ENCODE measurements around the gene NPHP4. TPM values are rescaled to one million over a fixed set of nuclear protein-coding genes. Genes with fewer than 3 reads are reported as not detected.

The NPHP4 gene
- total and polyA plus RNA-seq, 2 donors (not counting 3 experiments of a cell fraction or from before 2014, with no cell fraction given): 4.4 to 11.7 TPM

DNA sequence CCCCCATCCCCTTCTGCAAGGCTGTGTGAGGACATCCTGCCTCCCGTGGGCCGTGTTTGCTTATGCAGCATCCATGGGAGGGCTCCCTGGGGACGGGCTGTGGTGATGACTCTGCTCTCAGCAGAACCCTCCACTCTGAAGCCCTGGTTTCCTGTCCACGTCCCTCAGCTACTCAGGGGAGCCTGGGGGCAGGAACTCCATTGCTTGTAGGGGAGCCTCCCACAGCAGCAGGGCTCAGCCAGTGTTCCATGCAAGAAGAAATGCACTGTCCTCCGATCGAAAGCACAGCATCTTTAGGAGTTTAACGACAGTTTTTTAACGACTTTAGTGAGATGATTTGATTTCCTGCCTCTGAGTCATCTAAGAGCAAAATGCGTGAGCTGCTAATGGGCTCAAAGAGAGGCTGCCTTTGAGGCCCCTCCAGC is 45.1 kb upstream of the NPHP4 start:
- Histone ChIP-seq H3K9me1 (replicated peaks; ENCODE audit: control insufficient read depth, extremely low read depth, insufficient read depth, low read length) (no peaks in the 10 kb centered on the region), H3K4me2 (ENCODE audit: insufficient read depth, low read length) (no peak overlapping the region), H3K4me1 (ENCODE audit: control insufficient read depth, extremely low read depth, insufficient read depth, low read length) (no peaks in the 10 kb centered on the region), H3K79me2 (ENCODE audit: control insufficient read depth, insufficient read depth, low read length) (no peaks in the 10 kb centered on the region), H2AFZ (ENCODE audit: low read depth, low read length) (no peak overlapping the region), H3K27ac (ENCODE audit: insufficient read depth, low read depth, low read length) (no peak overlapping the region), H3K27me3 (ENCODE audit: control insufficient read depth in 2 of 2, insufficient read depth in 2 of 2, low read length in 2 of 2) (peaks cover 0 to 2% of the 10 kb centered on the region in 2 experiments), H3K4me3 (replicated peaks in 1 of 3; ENCODE audit: insufficient read depth in 1 of 3, low read depth in 1 of 3, low read length in 3 of 3) (no peak overlapping the region), H4K20me1 (replicated peaks; ENCODE audit: control insufficient read depth, extremely low read depth, insufficient read depth, low read length) (no peaks in the 10 kb centered on the region), H3K36me3 (ENCODE audit: control insufficient read depth in 2 of 2, extremely low read depth in 1 of 2, insufficient read depth in 2 of 2, low read length in 2 of 2) (no peaks in the 10 kb centered on the region), H3K9ac (replicated peaks; ENCODE audit: extremely low read depth, insufficient read depth, low read length) (no peak overlapping the region), H3K9me3 (replicated peaks; ENCODE audit: control insufficient read depth, insufficient read depth, low read length) (no peaks in the 10 kb centered on the region)
- intact Hi-C loops (cut with micrococcal nuclease) (no loop called here), dilution Hi-C loops (cut with MboI; ENCODE audit: extremely low pct_ligation_motif_present, low sequenced_read_pairs) (no loop called here)
- FAIRE-seq: no peak
- no peak for DNase-seq (ENCODE audit: low read depth, low spot score)
- no TSS peak for BruUV-seq (replicated peaks)
- CTCF ChIA-PET: interaction anchor here (0.9 to 1.7 kb wide), 2 partner anchors 168 to 208 kb away, joined by 4 to 5 read pairs; no protein-coding TSS in a partner anchor
- POLR2A ChIA-PET: no interaction called here
- no peak for TF ChIP-seq POLR2AphosphoS5 (IDR thresholded peaks at IDR 0.05; ENCODE audit: insufficient read depth, low read depth, low read length)
- TF ChIP-seq MYC (IDR thresholded peaks at IDR 0.05; ENCODE audit: low read depth, low read length): no peak
- no peak for TF ChIP-seq EZH2 (IDR thresholded peaks at IDR 0.05; ENCODE audit: borderline replicate concordance, low read depth, low read length, severe bottlenecking)
- TF ChIP-seq FOS (IDR thresholded peaks at IDR 0.05; ENCODE audit: borderline replicate concordance, insufficient read depth, low read length): peak; percentile 16
- TF ChIP-seq JUN (IDR thresholded peaks at IDR 0.05; ENCODE audit: borderline replicate concordance, insufficient read depth, insufficient read length, low read depth): no peak
- TF ChIP-seq, protein P1, sequence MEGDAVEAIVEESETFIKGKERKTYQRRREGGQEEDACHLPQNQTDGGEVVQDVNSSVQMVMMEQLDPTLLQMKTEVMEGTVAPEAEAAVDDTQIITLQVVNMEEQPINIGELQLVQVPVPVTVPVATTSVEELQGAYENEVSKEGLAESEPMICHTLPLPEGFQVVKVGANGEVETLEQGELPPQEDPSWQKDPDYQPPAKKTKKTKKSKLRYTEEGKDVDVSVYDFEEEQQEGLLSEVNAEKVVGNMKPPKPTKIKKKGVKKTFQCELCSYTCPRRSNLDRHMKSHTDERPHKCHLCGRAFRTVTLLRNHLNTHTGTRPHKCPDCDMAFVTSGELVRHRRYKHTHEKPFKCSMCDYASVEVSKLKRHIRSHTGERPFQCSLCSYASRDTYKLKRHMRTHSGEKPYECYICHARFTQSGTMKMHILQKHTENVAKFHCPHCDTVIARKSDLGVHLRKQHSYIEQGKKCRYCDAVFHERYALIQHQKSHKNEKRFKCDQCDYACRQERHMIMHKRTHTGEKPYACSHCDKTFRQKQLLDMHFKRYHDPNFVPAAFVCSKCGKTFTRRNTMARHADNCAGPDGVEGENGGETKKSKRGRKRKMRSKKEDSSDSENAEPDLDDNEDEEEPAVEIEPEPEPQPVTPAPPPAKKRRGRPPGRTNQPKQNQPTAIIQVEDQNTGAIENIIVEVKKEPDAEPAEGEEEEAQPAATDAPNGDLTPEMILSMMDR (IDR thresholded peaks at IDR 0.05; ENCODE audit: extremely low read depth in 1 of 2, insufficient read depth in 1 of 2, low read depth in 1 of 2, low read length in 2 of 2): no peak
- TF ChIP-seq, protein P2, sequence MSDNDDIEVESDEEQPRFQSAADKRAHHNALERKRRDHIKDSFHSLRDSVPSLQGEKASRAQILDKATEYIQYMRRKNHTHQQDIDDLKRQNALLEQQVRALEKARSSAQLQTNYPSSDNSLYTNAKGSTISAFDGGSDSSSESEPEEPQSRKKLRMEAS (IDR thresholded peaks at IDR 0.05; ENCODE audit: insufficient read depth, insufficient read length): no peak

Measured in endothelial cell of umbilical vein (primary cell).